ENCODE measurements around the gene FRS2. TPM values are rescaled to one million over a fixed set of nuclear protein-coding genes. Genes with fewer than 3 reads are reported as not detected.

Gene FRS2
- total RNA-seq, 5 donors from 2014 or later (not counting 1 experiment from before 2014, with no cell fraction given): 22.0 to 30.2 (median 26.2) TPM

- Histone ChIP-seq H3K9me3 (peaks cover 6% of the 10 kb centered on the region), H3K4me1 (ENCODE audit: control insufficient read depth in 1 of 2, extremely low read depth in 1 of 2, insufficient read depth in 2 of 2, low read length in 2 of 2) (peaks cover 0 to 2% of the 10 kb centered on the region in 2 experiments), H3K4me3 (ENCODE audit: control insufficient read depth in 1 of 2, extremely low read depth in 1 of 2, low read length in 1 of 2) (no peak overlapping the region), H3K36me3 (ENCODE audit: control insufficient read depth in 2 of 2, extremely low read depth in 1 of 2, insufficient read depth in 1 of 2, low read length in 1 of 2) (peaks cover 4 to 6% of the 10 kb centered on the region in 2 donors), H3K27ac (ENCODE audit: low read length) (no peak overlapping the region), H3K27me3 (replicated peaks in 1 of 2; ENCODE audit: control insufficient read depth in 2 of 2, extremely low read depth in 1 of 2, insufficient read depth in 2 of 2, low read length in 1 of 2) (no peaks in the 10 kb centered on the region)
- POLR2A ChIA-PET: interaction anchor here in 1 of 2 donors (0.7 kb wide), 1 partner anchor 20 kb away, joined by 11 read pairs; no protein-coding TSS in a partner anchor
- H3K27ac Mint-ChIP-seq: no peak overlapping the region
- 100% methylated on average over 2 of the region's 14 CpGs for WGBS (ENCODE audit: insufficient coverage)
- DNase-seq (no peak), ATAC-seq (replicated peaks in 1 of 4) (no peak)
- peaks cover 44 to 48% (median 47%) of the 10 kb centered on the region in 3 donors for H3K4me1 Mint-ChIP-seq
- CTCF ChIA-PET: no interaction called here
- peaks cover 0 to 14% (median 7%) of the 10 kb centered on the region in 3 donors for H3K9me3 Mint-ChIP-seq
- no peak overlapping the region for H3K4me3 Mint-ChIP-seq
- no peaks in the 10 kb centered on the region for H3K27me3 Mint-ChIP-seq
- peaks cover 40% of the 10 kb centered on the region for H3K36me3 Mint-ChIP-seq
These were observed 20.9 kb downstream of the FRS2 start for GRCh38 chr12:69490920-69491643.

- Mint-ChIP-seq H3K9me3 (peaks cover 0 to under 1% (median under 1%) of the 10 kb centered on the region in 3 donors), H3K4me3 (no peak overlapping the region), H3K4me1 (peaks cover 47 to 51% (median 49%) of the 10 kb centered on the region in 3 donors), H3K27me3 (no peaks in the 10 kb centered on the region), H3K36me3 (peaks cover 29% of the 10 kb centered on the region), H3K27ac (no peak overlapping the region)
- DNase-seq: no peak
- Histone ChIP-seq H3K9me3 (peaks cover 2% of the 10 kb centered on the region), H3K4me3 (ENCODE audit: control insufficient read depth in 1 of 2, extremely low read depth in 1 of 2, low read length in 1 of 2) (no peak overlapping the region), H3K4me1 (ENCODE audit: control insufficient read depth in 1 of 2, extremely low read depth in 1 of 2, insufficient read depth in 2 of 2, low read length in 2 of 2) (peaks cover 0 to 4% of the 10 kb centered on the region in 2 experiments), H3K27ac (ENCODE audit: low read length) (no peak overlapping the region), H3K36me3 (ENCODE audit: control insufficient read depth in 2 of 2, extremely low read depth in 1 of 2, insufficient read depth in 1 of 2, low read length in 1 of 2) (peaks cover 0 to 5% of the 10 kb centered on the region in 2 donors), H3K27me3 (replicated peaks in 1 of 2; ENCODE audit: control insufficient read depth in 2 of 2, extremely low read depth in 1 of 2, insufficient read depth in 2 of 2, low read length in 1 of 2) (no peaks in the 10 kb centered on the region)
- no peak for ATAC-seq (replicated peaks in 1 of 4)
- CTCF ChIA-PET: no interaction called here
- no CpG with 5 or more reads among the region's 2 CpGs for WGBS (ENCODE audit: insufficient coverage)
- POLR2A ChIA-PET: no interaction called here
These were observed 22.6 kb downstream of the FRS2 start for GRCh38 chr12:69492739-69493138.

- no CpG with 5 or more reads among the region's 3 CpGs for WGBS (ENCODE audit: insufficient coverage)
- CTCF ChIA-PET: no interaction called here
These were observed 24.9 kb downstream of the FRS2 start for GRCh38 chr12:69495071-69495470.

GRCh38 chr12:69497308-69498026, 27.3 kb downstream of the FRS2 start:
- Mint-ChIP-seq H3K27ac (peak overlapping the region; percentile 36 to 71), H3K9me3 (no peaks in the 10 kb centered on the region), H3K36me3 (peaks cover 23% of the 10 kb centered on the region), H3K27me3 (no peaks in the 10 kb centered on the region), H3K4me1 (peaks cover 55 to 63% (median 60%) of the 10 kb centered on the region in 3 donors), H3K4me3 (peak overlapping the region in 2 of 3 donors; percentile 5 to 11)
- H3K27ac ChIP-seq (ENCODE audit: low read length): no peak overlapping the region
- ATAC-seq (replicated peaks in 1 of 4) (peak in 3 of 4 experiments; percentile 56 to 67 (median 63)), DNase-seq (peak in 1 of 35 experiments; percentile 21)
- H3K4me1 ChIP-seq (ENCODE audit: control insufficient read depth in 1 of 2, extremely low read depth in 1 of 2, insufficient read depth in 2 of 2, low read length in 2 of 2): peaks cover 0 to 2% of the 10 kb centered on the region in 2 experiments
- CTCF ChIA-PET: no interaction called here
- H3K27me3 ChIP-seq (replicated peaks in 1 of 2; ENCODE audit: control insufficient read depth in 2 of 2, extremely low read depth in 1 of 2, insufficient read depth in 2 of 2, low read length in 1 of 2): no peaks in the 10 kb centered on the region
- POLR2A ChIA-PET: no interaction called here
- no peak overlapping the region for H3K4me3 ChIP-seq (ENCODE audit: control insufficient read depth in 1 of 2, extremely low read depth in 1 of 2, low read length in 1 of 2)
- WGBS (ENCODE audit: insufficient coverage): 65% methylated on average over 2 of the region's 4 CpGs
- H3K9me3 ChIP-seq: no peaks in the 10 kb centered on the region
- no peaks in the 10 kb centered on the region for H3K36me3 ChIP-seq (ENCODE audit: control insufficient read depth in 2 of 2, extremely low read depth in 1 of 2, insufficient read depth in 1 of 2, low read length in 1 of 2)

More at GRCh38 chr12:69495071-69495470, 24.9 kb downstream of the FRS2 start:
- Mint-ChIP-seq H3K9me3 (no peaks in the 10 kb centered on the region), H3K4me3 (no peak overlapping the region), H3K36me3 (peaks cover 27% of the 10 kb centered on the region), H3K27ac (no peak overlapping the region), H3K27me3 (no peaks in the 10 kb centered on the region), H3K4me1 (peaks cover 52 to 58% (median 56%) of the 10 kb centered on the region in 3 donors)
- no peak for ATAC-seq (replicated peaks in 1 of 4)
- DNase-seq: no peak
- POLR2A ChIA-PET: interaction anchor here in 1 of 2 donors (0.7 kb wide), 1 partner anchor 18 kb away, joined by 3 read pairs; no protein-coding TSS in a partner anchor
- no peaks in the 10 kb centered on the region for H3K9me3 ChIP-seq
- H3K36me3 ChIP-seq (ENCODE audit: control insufficient read depth in 2 of 2, extremely low read depth in 1 of 2, insufficient read depth in 1 of 2, low read length in 1 of 2): no peaks in the 10 kb centered on the region
- no peak overlapping the region for H3K4me3 ChIP-seq (ENCODE audit: control insufficient read depth in 1 of 2, extremely low read depth in 1 of 2, low read length in 1 of 2)
- H3K27me3 ChIP-seq (replicated peaks in 1 of 2; ENCODE audit: control insufficient read depth in 2 of 2, extremely low read depth in 1 of 2, insufficient read depth in 2 of 2, low read length in 1 of 2): no peaks in the 10 kb centered on the region
- no peak overlapping the region for H3K27ac ChIP-seq (ENCODE audit: low read length)
- peaks cover 0 to 2% of the 10 kb centered on the region in 2 experiments for H3K4me1 ChIP-seq (ENCODE audit: control insufficient read depth in 1 of 2, extremely low read depth in 1 of 2, insufficient read depth in 2 of 2, low read length in 2 of 2)

- Mint-ChIP-seq H3K27ac (no peak overlapping the region), H3K4me3 (no peak overlapping the region), H3K27me3 (no peaks in the 10 kb centered on the region), H3K4me1 (peaks cover 73 to 75% (median 75%) of the 10 kb centered on the region in 3 donors), H3K9me3 (no peaks in the 10 kb centered on the region), H3K36me3 (peaks cover 24% of the 10 kb centered on the region)
- Histone ChIP-seq H3K4me3 (ENCODE audit: control insufficient read depth in 1 of 2, extremely low read depth in 1 of 2, low read length in 1 of 2) (no peak overlapping the region), H3K27ac (ENCODE audit: low read length) (no peak overlapping the region), H3K36me3 (ENCODE audit: control insufficient read depth in 2 of 2, extremely low read depth in 1 of 2, insufficient read depth in 1 of 2, low read length in 1 of 2) (no peaks in the 10 kb centered on the region), H3K4me1 (ENCODE audit: control insufficient read depth in 1 of 2, extremely low read depth in 1 of 2, insufficient read depth in 2 of 2, low read length in 2 of 2) (peaks cover 0 to 2% of the 10 kb centered on the region in 2 experiments), H3K27me3 (replicated peaks in 1 of 2; ENCODE audit: control insufficient read depth in 2 of 2, extremely low read depth in 1 of 2, insufficient read depth in 2 of 2, low read length in 1 of 2) (no peaks in the 10 kb centered on the region), H3K9me3 (no peaks in the 10 kb centered on the region)
- WGBS (ENCODE audit: insufficient coverage): no CpG with 5 or more reads among the region's 1 CpG
- ChIA-PET CTCF (interaction anchor here in 1 of 2 donors (0.7 kb wide), 1 partner anchor 344 kb away, joined by 4 read pairs; no protein-coding TSS in a partner anchor), POLR2A (no interaction called here)
- DNase-seq: no peak
- no peak for ATAC-seq (replicated peaks in 1 of 4)
These were observed 30.4 kb downstream of the FRS2 start for GRCh38 chr12:69500631-69501030.

GRCh38 chr12:69501154-69501895, 31.1 kb downstream of the FRS2 start:
- peaks cover 75 to 76% (median 76%) of the 10 kb centered on the region in 3 donors for H3K4me1 Mint-ChIP-seq
- peaks cover 0 to 2% of the 10 kb centered on the region in 2 experiments for H3K4me1 ChIP-seq (ENCODE audit: control insufficient read depth in 1 of 2, extremely low read depth in 1 of 2, insufficient read depth in 2 of 2, low read length in 2 of 2)

More at GRCh38 chr12:69501154-69501895, 31.1 kb downstream of the FRS2 start:
- POLR2A ChIA-PET: no interaction called here
- Histone ChIP-seq H3K27me3 (replicated peaks in 1 of 2; ENCODE audit: control insufficient read depth in 2 of 2, extremely low read depth in 1 of 2, insufficient read depth in 2 of 2, low read length in 1 of 2) (no peaks in the 10 kb centered on the region), H3K4me3 (ENCODE audit: control insufficient read depth in 1 of 2, extremely low read depth in 1 of 2, low read length in 1 of 2) (no peak overlapping the region), H3K27ac (ENCODE audit: low read length) (no peak overlapping the region), H3K36me3 (ENCODE audit: control insufficient read depth in 2 of 2, extremely low read depth in 1 of 2, insufficient read depth in 1 of 2, low read length in 1 of 2) (no peaks in the 10 kb centered on the region), H3K9me3 (no peaks in the 10 kb centered on the region)
- ATAC-seq (replicated peaks in 1 of 4) (no peak), DNase-seq (no peak)
- Mint-ChIP-seq H3K9me3 (no peaks in the 10 kb centered on the region), H3K4me3 (no peak overlapping the region), H3K36me3 (peaks cover 24% of the 10 kb centered on the region), H3K27me3 (no peaks in the 10 kb centered on the region), H3K27ac (no peak overlapping the region)
- CTCF ChIA-PET: interaction anchor here in 1 of 2 donors (0.7 kb wide), 1 partner anchor 345 kb away, joined by 4 read pairs; no protein-coding TSS in a partner anchor
- WGBS (ENCODE audit: insufficient coverage): no CpG with 5 or more reads among the region's 5 CpGs

Data from T-cell (primary cell).